Mammary epithelial cell (primary cell): ENCODE data around the gene JAK3.

ENCODE experiments used
- EZH2 ChIP-seq: IDR thresholded peaks from 2 replicates; pipeline ENCODE4 v1.6.1; 2012; ENCODE audit warnings: low read length, inconsistent platforms, borderline replicate concordance
- TF ChIP-seq, protein P1 (sequence below), 2 donors: IDR thresholded peaks in 1 of 2; conservative IDR thresholded peaks in 1 of 2; 2 replicates each; pipeline ENCODE4 v1.5.1; 2011 to 2012; ENCODE audit warnings: inconsistent platforms in 2 of 2, low read length in 2 of 2, mild to moderate bottlenecking in 2 of 2, control low read depth in 1 of 2, low read depth in 1 of 2; ENCODE audit not compliant: insufficient read depth in 1 of 2; ENCODE audit errors: extremely low read depth in 1 of 2

DNA sequence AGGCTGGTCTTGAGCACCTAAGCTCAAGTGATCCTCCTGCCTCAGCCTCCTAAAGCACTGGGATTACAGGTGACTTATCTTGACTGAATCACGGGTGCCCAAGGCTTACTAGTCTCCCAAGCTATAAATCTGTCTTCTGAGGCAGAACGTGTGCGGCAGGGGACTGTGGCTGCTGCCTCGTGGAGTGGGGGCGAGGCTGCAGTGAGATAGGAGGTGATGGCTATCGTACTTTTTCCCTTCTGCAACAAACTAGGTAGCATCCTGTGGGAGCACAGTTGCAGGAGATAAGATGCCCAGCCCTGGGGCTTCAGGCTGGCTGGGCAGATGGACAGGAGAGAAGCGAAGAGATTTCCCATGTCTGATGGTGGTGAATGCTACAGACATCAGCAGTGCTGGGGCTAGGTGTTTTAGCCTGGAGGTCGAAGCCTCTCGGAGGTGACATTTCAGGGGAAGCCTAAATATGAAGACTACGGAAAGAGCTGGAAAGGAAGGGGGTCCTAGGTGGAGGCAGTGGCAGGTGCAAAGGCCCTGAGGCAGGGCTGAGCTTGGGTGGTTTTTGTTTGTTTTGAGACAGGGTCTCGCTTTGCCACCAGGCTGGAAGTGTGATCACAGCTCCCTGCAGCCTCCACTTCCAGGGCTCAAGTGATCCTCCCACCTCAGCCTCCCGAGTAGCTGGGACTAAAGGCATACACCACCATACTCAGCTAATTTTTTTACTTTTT is 45.5 kb downstream of the JAK3 start:
- TF ChIP-seq, protein P1, sequence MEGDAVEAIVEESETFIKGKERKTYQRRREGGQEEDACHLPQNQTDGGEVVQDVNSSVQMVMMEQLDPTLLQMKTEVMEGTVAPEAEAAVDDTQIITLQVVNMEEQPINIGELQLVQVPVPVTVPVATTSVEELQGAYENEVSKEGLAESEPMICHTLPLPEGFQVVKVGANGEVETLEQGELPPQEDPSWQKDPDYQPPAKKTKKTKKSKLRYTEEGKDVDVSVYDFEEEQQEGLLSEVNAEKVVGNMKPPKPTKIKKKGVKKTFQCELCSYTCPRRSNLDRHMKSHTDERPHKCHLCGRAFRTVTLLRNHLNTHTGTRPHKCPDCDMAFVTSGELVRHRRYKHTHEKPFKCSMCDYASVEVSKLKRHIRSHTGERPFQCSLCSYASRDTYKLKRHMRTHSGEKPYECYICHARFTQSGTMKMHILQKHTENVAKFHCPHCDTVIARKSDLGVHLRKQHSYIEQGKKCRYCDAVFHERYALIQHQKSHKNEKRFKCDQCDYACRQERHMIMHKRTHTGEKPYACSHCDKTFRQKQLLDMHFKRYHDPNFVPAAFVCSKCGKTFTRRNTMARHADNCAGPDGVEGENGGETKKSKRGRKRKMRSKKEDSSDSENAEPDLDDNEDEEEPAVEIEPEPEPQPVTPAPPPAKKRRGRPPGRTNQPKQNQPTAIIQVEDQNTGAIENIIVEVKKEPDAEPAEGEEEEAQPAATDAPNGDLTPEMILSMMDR (conservative IDR thresholded peaks at IDR 0.05 in 1 of 2, IDR thresholded peaks at IDR 0.05 in 1 of 2; ENCODE audit: extremely low read depth in 1 of 2, insufficient read depth in 1 of 2, low read depth in 1 of 2, low read length in 2 of 2): no peak
- TF ChIP-seq EZH2: no peak
